B cell (primary cell): ENCODE measurements around the gene PDC.

ENCODE experiments used
- CTCF ChIP-seq: fragments of 200-600 bp; IDR thresholded peaks from one replicate; pipeline ENCODE4 v1.8.0; 2022; ENCODE audit warnings: antibody characterized with exemption, mild to moderate bottlenecking
- EZH2 ChIP-seq: IDR thresholded peaks from 2 replicates; pipeline ENCODE4 v1.6.1; 2012; ENCODE audit warnings: borderline replicate concordance, low read depth, mild to moderate bottlenecking, moderate library complexity, low read length; ENCODE audit not compliant: insufficient read depth, poor library complexity, severe bottlenecking

- no peak for TF ChIP-seq CTCF
- no peak for TF ChIP-seq EZH2
Observed at GRCh38 chr1:186440584-186440983, 20.3 kb downstream of the PDC start.
